Activated CD8-positive, alpha-beta memory T cell treated with anti-CD3 and anti-CD28 coated beads, Interleukin-2, amount 50 U/mL, for 24 hours (primary cell): Measurements from ENCODE around the gene HGFAC.

Source experiments
- DNase-seq: peaks from one replicate; pipeline ENCODE4 v3.0.0-alpha.2; 2020; ENCODE audit errors: extremely low read depth

HGFAC gene

GRCh38 chr4:3486541-3487540, 45.1 kb downstream of the HGFAC start:
- DNase-seq = no peak

GRCh38 chr4:3487861-3488260, 46.1 kb downstream of the HGFAC start:
- DNase-seq = no peak

- DNase-seq = no peak
Observed at GRCh38 chr4:3488820-3489219, 47.1 kb downstream of the HGFAC start.

GRCh38 chr4:3489451-3489962, 47.7 kb downstream of the HGFAC start:
- no peak for DNase-seq

GRCh38 chr4:3491681-3492405, 50.1 kb downstream of the HGFAC start:
- no peak for DNase-seq

GRCh38 chr4:3492741-3493719, 51.3 kb downstream of the HGFAC start:
- no peak for DNase-seq

GRCh38 chr4:3493720-3494461, 52.1 kb downstream of the HGFAC start:
- no peak for DNase-seq

GRCh38 chr4:3494462-3494871, 52.7 kb downstream of the HGFAC start:
- no peak for DNase-seq

GRCh38 chr4:3495204-3495975, 53.6 kb downstream of the HGFAC start:
- DNase-seq = no peak

- no peak for DNase-seq
Observed at GRCh38 chr4:3496021-3496420, 54.3 kb downstream of the HGFAC start.

GRCh38 chr4:3497095-3497494, 55.3 kb downstream of the HGFAC start:
- no peak for DNase-seq

GRCh38 chr4:3497523-3498389, 56.0 kb downstream of the HGFAC start:
- no peak for DNase-seq

- no peak for DNase-seq
Observed at GRCh38 chr4:3498407-3498806, 56.6 kb downstream of the HGFAC start.
